Heart right ventricle (tissue), 16 donors: ENCODE results near the gene GPR15LG. TPM values are rescaled to one million over a fixed set of nuclear protein-coding genes. Genes with fewer than 3 reads are reported as not detected.

Experiments
- ATAC-seq, 8 donors: fragments of 200-7000 bp; cut with Tn5 transposase; one replicate each; pipeline ENCODE4 v1.9.1; 2020; ENCODE audit warnings: mild to moderate bottlenecking in 8 of 8, moderate library complexity in 8 of 8, moderate number of reproducible peaks in 1 of 8
- DNase-seq, 2 donors: peaks; one replicate each; pipeline ENCODE4 v3.0.0-alpha.2; 2020
- H3K27ac ChIP-seq, 10 donors: fragments of 200-600 bp; sonication (generic) in 2 of 10; one replicate each; pipeline versions ENCODE4 v1.5.0 to v1.8.0; 2020 to 2022; ENCODE audit warnings: mild to moderate bottlenecking in 3 of 10
- H3K27me3 ChIP-seq, 7 donors: fragments of 200-600 bp; one replicate each; pipeline ENCODE4 v1.8.0; 2021 to 2022; ENCODE audit warnings: mild to moderate bottlenecking in 2 of 7
- H3K36me3 ChIP-seq, 9 donors: fragments of 200-600 bp; sonication (generic) in 1 of 9; one replicate each; pipeline versions ENCODE4 v1.5.0 to v1.8.0; 2020 to 2022; ENCODE audit warnings: mild to moderate bottlenecking in 2 of 9
- H3K4me1 ChIP-seq, 9 donors: fragments of 200-600 bp; sonication (generic) in 1 of 9; one replicate each; pipeline versions ENCODE4 v1.5.0 to v1.8.0; 2020 to 2022; ENCODE audit warnings: mild to moderate bottlenecking in 4 of 9
- H3K4me3 ChIP-seq, 10 donors: fragments of 200-600 bp; sonication (generic) in 2 of 10; one replicate each; pipeline versions ENCODE4 v1.5.0 to v1.8.0; 2020 to 2022; ENCODE audit warnings: mild to moderate bottlenecking in 7 of 10, moderate library complexity in 2 of 10
- H3K9me3 ChIP-seq, 11 donors: fragments of 200-600 bp in 10 of 11; sonication (generic) in 2 of 11; one replicate each; pipeline versions ENCODE4 v1.5.0 to v1.8.0; 2013 to 2022; ENCODE audit warnings: mild to moderate bottlenecking in 2 of 11, control low read depth in 1 of 11, moderate library complexity in 1 of 11
- WGBS, 2 donors: extraction: QIAGEN DNeasy Blood & Tissue Kit; methylation state at CpG; one replicate each; pipeline ENCODE4 v1.1.7; 2013; ENCODE audit warnings: inconsistent platforms in 1 of 2; 5-methylcytosine and 5-hydroxymethylcytosine counted together
- intact Hi-C, 10 donors: fragments of 100-400 bp; cut with DNase I; formaldehyde crosslinking; loops; one replicate each; pipeline versions ENCODE4 v1.11.1 to v1.14.2; 2022
- polyA plus RNA-seq, 2 donors: library from polyadenylated mRNA; stranded (reverse); fragments of 200-250 nt; gene quantifications; one replicate each; pipeline ENCODE4 v1.2.3, GENCODE V29; 2013
- total RNA-seq, 10 donors: library from RNA; stranded (reverse); fragmentation: NEBNext Ultra II Directional in 3 of 10; extraction: Animal tissue kit (Norgen Biotek cat#: 25700) in 3 of 10; gene quantifications; one replicate each; pipeline versions ENCODE4 v1.2.1 to v1.2.4, GENCODE V29; 2021 to 2023
- TF ChIP-seq, protein P1 (sequence below), 9 donors: fragments of 200-600 bp; sonication (generic) in 2 of 9; IDR thresholded peaks; one replicate each; pipeline versions ENCODE4 v1.5.0 to v1.8.0; 2021 to 2022; ENCODE audit warnings: antibody characterized with exemption in 9 of 9, mild to moderate bottlenecking in 5 of 9, moderate library complexity in 1 of 9
- donor health status: Arrhythmogenic right ventricular cardiomyopathy.
- donor health status: ischemic (EF 13 %, LVEDD 7.1; RV severe dilation, severe dysfunction).
- donor health status: healthy with polysubstance abuse.
- donor health status: DM: no; HTN: yes; CAD: no.
- donor health status: DM: no; HTN: no; CAD: no.
- donor health status: ischemic (EF 25% LVEDD 6.9; RV normal size, moderate dysfunction).
- donor health status: ischemic (EF 25% LVEDD 5.7; RV mildly dilated, moderate dysfunction).
- donor health status: healthy.
- donor health status: DM: yes; HTN: yes; CAD: no.
- donor health status: Ischemic cardiomyopathy.
- donor health status: ischemic (EF 35%, LVEDD 5.7; RV mildly dilated, moderate dysfunction).
- donor health status: nonischemic (EF 11% LVEDD 7.7; RV severe dilation, severe dysfunction).
- donor health status: DM: yes; HTN: yes; CAD: no.
- donor health status: PGD.
- donor health status: ischemic (EF 29% LVEDD 5.4; RV normal size, mild dysfunction).
- donor health status: nonischemic (EF 23%, LVEDD 6.1; RV moderate dilation, normal function).

Gene GPR15LG
- total and polyA plus RNA-seq, 12 donors, result not detected

DNA sequence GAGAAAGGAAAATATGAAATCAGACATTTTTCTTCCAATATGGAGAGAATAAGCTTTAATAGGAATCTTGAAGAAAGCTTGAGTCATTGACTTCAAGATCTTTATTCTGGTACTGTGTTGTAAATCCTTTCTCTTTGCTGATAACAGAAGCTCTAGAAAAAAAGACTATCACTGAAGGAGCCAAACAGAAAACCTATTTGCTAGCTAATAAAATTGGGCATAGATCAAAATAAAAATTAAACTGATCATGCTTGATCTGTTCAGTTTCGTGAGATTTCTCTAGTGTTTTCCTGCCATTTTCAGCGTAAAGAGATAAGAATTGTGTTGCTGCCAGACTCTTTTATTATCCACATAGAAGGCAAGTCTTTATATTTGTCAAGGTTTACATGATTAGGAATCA, 35.8 kb upstream of the GPR15LG start:
- peaks cover 0 to 29% (median 21%) of the 10 kb centered on the region in 9 donors for H3K4me1 ChIP-seq
- H3K9me3 ChIP-seq, result no peaks in the 10 kb centered on the region
- no peak for ATAC-seq
- H3K36me3 ChIP-seq, result peaks cover 0 to 18% (median 6%) of the 10 kb centered on the region in 9 donors
- TF ChIP-seq, protein P1, sequence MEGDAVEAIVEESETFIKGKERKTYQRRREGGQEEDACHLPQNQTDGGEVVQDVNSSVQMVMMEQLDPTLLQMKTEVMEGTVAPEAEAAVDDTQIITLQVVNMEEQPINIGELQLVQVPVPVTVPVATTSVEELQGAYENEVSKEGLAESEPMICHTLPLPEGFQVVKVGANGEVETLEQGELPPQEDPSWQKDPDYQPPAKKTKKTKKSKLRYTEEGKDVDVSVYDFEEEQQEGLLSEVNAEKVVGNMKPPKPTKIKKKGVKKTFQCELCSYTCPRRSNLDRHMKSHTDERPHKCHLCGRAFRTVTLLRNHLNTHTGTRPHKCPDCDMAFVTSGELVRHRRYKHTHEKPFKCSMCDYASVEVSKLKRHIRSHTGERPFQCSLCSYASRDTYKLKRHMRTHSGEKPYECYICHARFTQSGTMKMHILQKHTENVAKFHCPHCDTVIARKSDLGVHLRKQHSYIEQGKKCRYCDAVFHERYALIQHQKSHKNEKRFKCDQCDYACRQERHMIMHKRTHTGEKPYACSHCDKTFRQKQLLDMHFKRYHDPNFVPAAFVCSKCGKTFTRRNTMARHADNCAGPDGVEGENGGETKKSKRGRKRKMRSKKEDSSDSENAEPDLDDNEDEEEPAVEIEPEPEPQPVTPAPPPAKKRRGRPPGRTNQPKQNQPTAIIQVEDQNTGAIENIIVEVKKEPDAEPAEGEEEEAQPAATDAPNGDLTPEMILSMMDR (IDR thresholded peaks at IDR 0.05), result no peak
- intact Hi-C loops, result loop anchor here in 1 of 10 donors (10.0 kb wide), 1 partner anchor 197 kb away; no protein-coding TSS in a partner anchor
- 88 to 94% methylated on average over 2 of the region's 2 CpGs for WGBS, 2 donors
- DNase-seq, result no peak
- H3K4me3 ChIP-seq, result no peak overlapping the region
- no peak overlapping the region for H3K27ac ChIP-seq
- H3K27me3 ChIP-seq, result peaks cover 0 to 2% (median 0%) of the 10 kb centered on the region in 7 donors

DNA sequence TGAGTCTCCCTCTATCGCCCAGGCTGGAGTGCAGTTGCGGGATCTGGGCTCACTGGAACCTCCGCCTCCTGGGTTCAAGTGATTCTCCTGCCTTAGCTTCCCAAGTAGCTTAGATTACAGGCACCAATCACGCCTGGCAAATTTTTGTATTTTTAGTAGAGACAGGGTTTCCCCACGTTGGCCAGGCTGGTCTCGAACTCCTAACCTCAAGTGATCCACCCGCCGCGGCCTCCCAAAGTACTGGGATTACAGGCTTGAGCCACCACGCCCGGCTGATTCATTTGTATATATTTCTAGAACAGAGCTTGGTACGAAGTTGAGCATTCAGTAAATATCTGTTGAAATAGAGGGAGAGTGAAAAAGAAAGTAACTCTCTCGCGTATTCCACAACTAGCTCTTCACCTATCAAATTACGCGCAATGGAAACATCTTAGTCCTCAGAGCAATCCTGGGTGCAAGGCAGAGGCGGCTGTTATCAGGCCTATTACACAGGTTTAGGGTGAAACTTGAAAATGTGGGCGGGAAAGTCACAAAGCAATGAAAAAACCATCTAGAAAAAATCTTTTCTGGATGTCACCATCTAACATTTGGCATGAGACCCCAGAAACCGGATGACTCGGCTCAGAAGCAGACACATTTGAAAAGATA, 35.0 kb upstream of the GPR15LG start:
- H3K9me3 ChIP-seq, result no peaks in the 10 kb centered on the region
- H3K27me3 ChIP-seq, result no peaks in the 10 kb centered on the region
- H3K4me3 ChIP-seq, result peak overlapping the region in 9 of 10 donors; percentile 76 to 100 (median 93)
- H3K36me3 ChIP-seq, result peaks cover 0 to 25% (median 14%) of the 10 kb centered on the region in 9 donors
- 77 to 83% methylated on average over 20 of the region's 20 CpGs for WGBS, 2 donors
- ATAC-seq, result no peak
- H3K27ac ChIP-seq, result peak overlapping the region in 9 of 10 donors; percentile 51 to 100 (median 97)
- peak in 1 of 2 donors; percentile 12 for DNase-seq
- intact Hi-C loops, result loop anchor here in 1 of 10 donors (10.0 kb wide), 1 partner anchor 196 kb away; no protein-coding TSS in a partner anchor
- peaks cover 0 to 31% (median 21%) of the 10 kb centered on the region in 9 donors for H3K4me1 ChIP-seq
- TF ChIP-seq, protein P1 (IDR thresholded peaks at IDR 0.05), result no peak

DNA sequence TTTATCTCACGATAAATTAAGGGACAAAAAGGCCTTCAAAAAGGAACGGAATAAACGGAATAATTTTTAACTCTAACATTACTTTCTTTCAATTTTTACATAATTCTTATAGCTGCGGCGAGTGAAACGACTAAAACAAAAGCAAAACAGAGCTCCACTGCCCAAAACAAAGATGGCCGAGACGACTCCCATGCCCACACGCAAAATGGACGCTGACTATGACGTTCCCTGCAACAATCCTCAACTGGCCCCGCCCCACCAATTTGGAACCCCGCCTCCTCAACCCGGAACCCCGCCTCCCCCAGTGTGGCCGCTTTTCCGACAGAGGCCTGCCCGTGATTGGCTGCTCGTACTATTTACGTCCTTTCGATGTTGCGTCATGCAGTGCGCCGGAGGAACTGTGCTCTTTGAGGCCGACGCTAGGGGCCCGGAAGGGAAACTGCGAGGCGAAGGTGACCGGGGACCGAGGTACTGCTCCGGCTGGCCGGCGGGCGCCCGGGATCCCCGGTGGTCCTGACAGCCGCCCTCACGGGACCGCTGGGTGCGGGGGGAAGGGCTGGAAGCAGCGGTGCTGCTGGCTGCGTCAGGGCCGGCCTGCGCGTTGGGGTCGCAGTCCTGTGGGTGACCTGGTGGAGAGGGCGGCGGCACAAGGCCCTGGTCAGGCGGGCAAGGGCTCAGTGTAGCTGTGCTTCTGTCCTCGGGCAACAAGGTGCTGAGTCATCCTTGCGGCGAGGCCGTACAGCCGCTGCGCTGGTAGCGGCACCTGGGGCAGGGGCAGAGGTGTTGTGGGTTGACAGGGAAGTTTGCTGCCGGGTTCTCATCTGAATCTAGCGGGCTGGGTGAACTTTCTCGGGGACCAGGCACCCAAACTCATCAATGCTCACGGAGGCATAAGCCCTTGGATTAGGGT, 34.2 kb upstream of the GPR15LG start, which contains the start of gene GHITM:
GHITM (plus strand) TSS at position 384 of the 910 bp plus-strand sequence. CDS start 1,992 bp downstream, outside the sequence.
- 0% methylated on average over 59 to 61 of the region's 61 CpGs for WGBS, 2 donors
- ATAC-seq (peak; percentile 99 to 100 (median 100)), DNase-seq (peak; percentile 99 to 100)
- intact Hi-C loops, result loop anchor here in 3 of 10 donors (10.0 kb wide), 3 partner anchors 65 to 195 kb away; partner anchors contain the start of gene CCSER2 (in 1 of the 3)
- H3K36me3 ChIP-seq, result peaks cover 0 to 33% (median 21%) of the 10 kb centered on the region in 9 donors
- peaks cover 0 to 31% (median 21%) of the 10 kb centered on the region in 9 donors for H3K4me1 ChIP-seq
- TF ChIP-seq, protein P1 (IDR thresholded peaks at IDR 0.05), result peak in 8 of 9 donors; percentile 19 to 45 (median 40)
- H3K27ac ChIP-seq, result peak within 1 kb of the TSS; percentile 89 to 100 (median 97)
- H3K27me3 ChIP-seq, result no peaks in the 10 kb centered on the region
- no peaks in the 10 kb centered on the region for H3K9me3 ChIP-seq
- H3K4me3 ChIP-seq, result peak within 1 kb of the TSS; percentile 76 to 100 (median 94)

GRCh38 chr10:84140036-84140379, 33.6 kb upstream of the GPR15LG start:
- Histone ChIP-seq H3K27ac (peak overlapping the region; percentile 89 to 100 (median 97)), H3K4me1 (peaks cover 0 to 31% (median 21%) of the 10 kb centered on the region in 9 donors), H3K36me3 (peaks cover 0 to 40% (median 28%) of the 10 kb centered on the region in 9 donors), H3K9me3 (no peaks in the 10 kb centered on the region), H3K4me3 (peak overlapping the region; percentile 76 to 100 (median 94)), H3K27me3 (no peaks in the 10 kb centered on the region)
- intact Hi-C loops, result loop anchor here in 2 of 10 donors (10.0 kb wide), 2 partner anchors 65 to 185 kb away; partner anchors contain the start of gene CCSER2 (in 1 of the 2)
- TF ChIP-seq, protein P1 (IDR thresholded peaks at IDR 0.05), result no peak
- WGBS, 2 donors, result 6 to 7% methylated on average over 12 of the region's 12 CpGs
- peak in 6 of 8 donors; percentile 12 to 41 (median 20) for ATAC-seq
- DNase-seq, result no peak
